Suprapubic skin (tissue), 4 donors: ENCODE measurements around the gene HAND1. TPM values are rescaled to one million over a fixed set of nuclear protein-coding genes. Genes with fewer than 3 reads are reported as not detected.

Experiments
- DNase-seq, 2 donors: peaks; one replicate each; pipeline ENCODE4 v3.0.0-alpha.2; 2019; ENCODE audit warnings: low spot score in 2 of 2
- H3K27ac ChIP-seq: fragments of 200-600 bp; sonication (generic); one replicate; pipeline ENCODE4 v1.5.1; 2019
- H3K27me3 ChIP-seq: fragments of 200-600 bp; sonication (generic); one replicate; pipeline ENCODE4 v1.5.1; 2019
- H3K36me3 ChIP-seq: fragments of 200-600 bp; sonication (generic); one replicate; pipeline ENCODE4 v1.5.1; 2019
- H3K4me1 ChIP-seq: fragments of 200-600 bp; sonication (generic); one replicate; pipeline ENCODE4 v1.5.1; 2019
- H3K4me3 ChIP-seq: fragments of 200-600 bp; sonication (generic); one replicate; pipeline ENCODE4 v1.5.1; 2019; ENCODE audit warnings: mild to moderate bottlenecking
- H3K9me3 ChIP-seq: fragments of 200-600 bp; sonication (generic); one replicate; pipeline ENCODE4 v1.5.1; 2019
- EP300 ChIP-seq: sonication (generic); formaldehyde crosslinking; IDR thresholded peaks from one replicate; pipeline ENCODE4 v1.6.1; 2017; ENCODE audit warnings: antibody characterized with exemption
- POLR2A ChIP-seq, 2 donors: fragments of 450-650 bp; IDR thresholded peaks; one replicate each; pipeline ENCODE4 v1.6.1; 2017; ENCODE audit warnings: antibody characterized with exemption in 2 of 2, mild to moderate bottlenecking in 2 of 2, moderate library complexity in 2 of 2
- POLR2AphosphoS5 ChIP-seq, 3 donors: sonication (generic); formaldehyde crosslinking; IDR thresholded peaks; one replicate each; pipeline ENCODE4 v1.6.1; 2017; ENCODE audit warnings: antibody characterized with exemption in 3 of 3
- WGBS: methylation state at CpG from one replicate; pipeline ENCODE4 v1.1.5; 2018; 5-methylcytosine and 5-hydroxymethylcytosine counted together
- total RNA-seq, 4 donors: library from RNA; depleted of rRNA; stranded (reverse); fragments of >200 nt; gene quantifications; one replicate each; pipeline ENCODE4 v1.1.0, GENCODE V29; 2016
- TF ChIP-seq, protein P1 (sequence below), 2 donors: fragments of 200-600 bp in 1 of 2; fragments of 450-650 bp in 1 of 2; sonication (generic) in 1 of 2; IDR thresholded peaks; one replicate each; pipeline ENCODE4 v1.5.1; 2016 to 2019; ENCODE audit warnings: antibody characterized with exemption in 2 of 2, mild to moderate bottlenecking in 1 of 2, moderate library complexity in 1 of 2

HAND1 gene
- total RNA-seq, 4 donors from 2014 or later = not detected

DNA sequence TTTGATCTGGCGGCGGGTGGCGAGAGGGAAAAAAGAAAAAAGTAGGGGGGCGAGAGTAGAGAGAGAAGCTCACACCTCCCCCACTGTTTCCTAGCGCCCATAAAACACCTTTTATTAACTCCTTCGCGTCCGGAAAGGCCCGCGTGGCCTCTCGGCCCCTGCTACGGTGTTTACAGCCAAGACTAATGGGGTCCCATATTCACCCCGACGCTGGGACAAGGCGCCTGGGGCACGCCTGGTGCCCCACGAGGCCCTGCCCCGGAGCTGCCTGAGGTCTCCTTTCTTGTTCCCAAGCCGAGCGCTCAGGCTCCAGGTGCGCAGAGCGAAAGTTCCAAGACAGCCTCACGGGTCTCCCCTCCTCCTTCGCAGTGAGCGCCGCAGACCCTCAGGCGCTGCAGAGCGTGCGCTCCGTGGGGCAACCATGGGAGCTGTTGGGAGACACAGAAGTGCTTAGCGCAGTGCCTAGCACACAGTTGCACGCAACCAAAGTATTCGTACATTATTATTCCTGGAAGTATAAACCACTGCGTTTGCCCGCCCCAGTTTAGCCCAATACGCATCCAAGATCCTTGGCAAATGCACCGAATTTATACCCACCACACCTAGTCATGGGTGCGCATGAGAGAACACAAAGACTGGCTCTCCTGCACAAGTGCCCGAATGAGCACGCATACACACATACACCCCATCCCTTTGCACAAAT, 4.3 kb downstream of the HAND1 start:
- no peak for DNase-seq
- H3K36me3 ChIP-seq = no peaks in the 10 kb centered on the region
- H3K27ac ChIP-seq = no peak overlapping the region
- H3K4me1 ChIP-seq = peaks cover 65% of the 10 kb centered on the region
- no peaks in the 10 kb centered on the region for H3K9me3 ChIP-seq
- no peak for TF ChIP-seq POLR2AphosphoS5 (IDR thresholded peaks at IDR 0.05)
- no peak for TF ChIP-seq EP300
- TF ChIP-seq POLR2A (IDR thresholded peaks at IDR 0.05) = no peak
- TF ChIP-seq, protein P1, sequence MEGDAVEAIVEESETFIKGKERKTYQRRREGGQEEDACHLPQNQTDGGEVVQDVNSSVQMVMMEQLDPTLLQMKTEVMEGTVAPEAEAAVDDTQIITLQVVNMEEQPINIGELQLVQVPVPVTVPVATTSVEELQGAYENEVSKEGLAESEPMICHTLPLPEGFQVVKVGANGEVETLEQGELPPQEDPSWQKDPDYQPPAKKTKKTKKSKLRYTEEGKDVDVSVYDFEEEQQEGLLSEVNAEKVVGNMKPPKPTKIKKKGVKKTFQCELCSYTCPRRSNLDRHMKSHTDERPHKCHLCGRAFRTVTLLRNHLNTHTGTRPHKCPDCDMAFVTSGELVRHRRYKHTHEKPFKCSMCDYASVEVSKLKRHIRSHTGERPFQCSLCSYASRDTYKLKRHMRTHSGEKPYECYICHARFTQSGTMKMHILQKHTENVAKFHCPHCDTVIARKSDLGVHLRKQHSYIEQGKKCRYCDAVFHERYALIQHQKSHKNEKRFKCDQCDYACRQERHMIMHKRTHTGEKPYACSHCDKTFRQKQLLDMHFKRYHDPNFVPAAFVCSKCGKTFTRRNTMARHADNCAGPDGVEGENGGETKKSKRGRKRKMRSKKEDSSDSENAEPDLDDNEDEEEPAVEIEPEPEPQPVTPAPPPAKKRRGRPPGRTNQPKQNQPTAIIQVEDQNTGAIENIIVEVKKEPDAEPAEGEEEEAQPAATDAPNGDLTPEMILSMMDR (IDR thresholded peaks at IDR 0.05) = no peak
- 21% methylated on average over 34 of the region's 40 CpGs for WGBS
- peaks cover 99% of the 10 kb centered on the region for H3K27me3 ChIP-seq
- H3K4me3 ChIP-seq = peak overlapping the region; percentile 4

DNA sequence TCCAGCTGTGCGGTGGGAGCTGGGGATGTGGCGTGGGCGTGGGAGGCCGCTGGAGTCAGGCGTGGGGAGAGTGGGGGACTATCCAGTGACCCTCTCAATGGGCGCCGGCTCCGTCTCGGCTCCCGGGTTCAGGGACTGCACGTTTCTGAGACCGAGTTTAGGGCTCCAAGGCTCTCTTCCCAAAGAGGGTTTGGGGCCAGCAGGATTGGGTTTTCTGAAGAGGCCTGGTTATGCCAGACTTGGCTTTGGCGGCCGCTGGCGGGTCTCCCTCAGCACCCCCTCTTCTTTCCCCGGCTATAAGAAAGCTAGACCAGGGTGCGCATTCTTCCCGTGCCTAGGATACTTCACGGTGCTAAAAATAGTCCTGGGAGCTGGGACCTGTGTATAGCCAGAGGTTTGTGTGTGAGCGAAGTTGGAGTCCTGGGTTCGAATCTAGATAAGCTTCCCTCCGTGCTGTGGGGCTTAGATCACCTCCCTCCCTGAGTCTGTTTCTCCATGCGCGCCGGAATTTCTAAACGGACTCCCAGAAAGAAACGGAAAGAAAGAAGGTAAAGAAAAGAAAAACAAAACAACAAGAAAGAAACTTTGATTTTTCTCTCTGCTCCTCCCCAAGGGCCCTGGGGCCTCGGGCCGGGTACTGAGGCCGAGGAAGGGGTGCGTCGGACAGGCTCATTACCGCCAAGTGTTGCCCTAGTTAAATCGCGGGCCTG, 5.0 kb downstream of the HAND1 start:
- Histone ChIP-seq H3K4me3 (peak overlapping the region; percentile 4), H3K36me3 (no peaks in the 10 kb centered on the region), H3K27ac (no peak overlapping the region), H3K4me1 (peaks cover 58% of the 10 kb centered on the region), H3K27me3 (peaks cover 93% of the 10 kb centered on the region), H3K9me3 (no peaks in the 10 kb centered on the region)
- 48% methylated on average over 35 of the region's 35 CpGs for WGBS
- no peak for DNase-seq
- TF ChIP-seq EP300 = no peak
- TF ChIP-seq, protein P1 (IDR thresholded peaks at IDR 0.05) = no peak
- no peak for TF ChIP-seq POLR2AphosphoS5 (IDR thresholded peaks at IDR 0.05)
- no peak for TF ChIP-seq POLR2A (IDR thresholded peaks at IDR 0.05)

DNA sequence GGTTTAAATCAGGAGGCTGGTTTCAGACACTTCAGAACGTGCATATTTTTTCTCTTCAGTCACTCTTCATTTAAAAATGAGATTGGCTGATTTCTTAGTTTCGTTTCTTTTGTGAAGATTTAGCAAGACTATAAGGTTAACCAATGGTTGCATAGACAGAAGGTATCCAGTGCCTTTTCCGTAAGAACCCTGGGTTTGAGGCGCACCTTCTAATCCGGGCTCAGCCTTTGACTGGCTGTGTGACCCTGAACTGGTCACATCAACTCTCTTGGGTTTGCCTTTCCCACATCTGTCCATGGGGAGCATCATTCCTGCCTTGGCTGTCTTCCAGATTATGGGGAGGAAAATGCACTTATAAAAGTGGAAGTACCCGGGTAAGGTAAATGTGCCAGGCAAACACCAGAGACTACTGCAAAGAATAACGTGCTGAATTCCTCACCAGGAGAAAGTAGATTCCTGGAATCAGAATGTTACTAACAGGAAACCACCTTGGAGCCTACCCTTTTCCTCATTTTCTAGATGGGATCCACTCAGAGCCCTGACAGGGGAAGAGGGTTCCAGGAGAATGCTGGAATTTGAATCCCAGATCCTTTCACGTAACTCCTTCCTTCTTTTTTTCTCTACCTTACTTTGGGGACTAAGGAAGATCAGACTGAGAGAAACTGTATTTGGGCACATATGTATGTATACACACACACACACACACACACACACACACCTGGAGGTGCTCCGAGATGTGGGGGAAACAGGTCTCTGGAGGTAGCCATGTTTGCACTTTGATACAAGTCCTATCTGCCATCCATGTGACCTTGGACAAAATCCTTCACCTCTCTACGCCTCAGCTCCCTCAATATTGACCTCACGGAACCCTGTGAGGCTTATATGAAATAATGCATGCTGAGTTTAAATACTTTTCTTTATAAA, 6.8 kb downstream of the HAND1 start:
- WGBS = 40% methylated on average over 11 of the region's 11 CpGs
- Histone ChIP-seq H3K36me3 (no peaks in the 10 kb centered on the region), H3K4me3 (no peak overlapping the region)

DNA sequence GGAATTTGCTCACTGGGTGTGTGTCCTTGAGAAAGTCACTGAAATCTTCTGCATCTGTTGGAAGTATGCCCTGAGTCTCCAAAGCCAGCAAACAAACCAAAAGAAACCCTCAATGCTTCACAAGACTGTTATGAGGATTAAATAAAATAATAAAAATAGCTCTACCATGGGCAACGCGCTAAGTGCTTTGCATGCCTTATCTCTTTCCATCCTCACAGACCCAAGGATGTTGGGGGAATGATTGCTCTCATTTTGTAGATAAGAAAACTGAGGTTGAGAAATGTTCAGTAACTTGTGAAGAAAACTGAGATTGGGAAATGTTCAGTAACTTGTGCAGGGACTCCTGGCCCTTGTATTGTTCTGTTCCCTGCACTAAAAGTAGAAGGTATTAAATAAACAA, 7.9 kb downstream of the HAND1 start:
- no peak for DNase-seq
- peaks cover 29% of the 10 kb centered on the region for H3K4me1 ChIP-seq
- 89% methylated on average over 2 of the region's 2 CpGs for WGBS
- no peak for TF ChIP-seq POLR2A (IDR thresholded peaks at IDR 0.05)
- no peak for TF ChIP-seq POLR2AphosphoS5 (IDR thresholded peaks at IDR 0.05)
- TF ChIP-seq, protein P1 (IDR thresholded peaks at IDR 0.05) = no peak
- TF ChIP-seq EP300 = no peak
- no peak overlapping the region for H3K4me3 ChIP-seq
- no peaks in the 10 kb centered on the region for H3K9me3 ChIP-seq
- peaks cover 64% of the 10 kb centered on the region for H3K27me3 ChIP-seq
- H3K27ac ChIP-seq = no peak overlapping the region
- no peaks in the 10 kb centered on the region for H3K36me3 ChIP-seq

More for the DNA sequence above, 6.8 kb downstream of the HAND1 start:
- TF ChIP-seq, protein P1 (IDR thresholded peaks at IDR 0.05) = no peak
- no peak for TF ChIP-seq POLR2AphosphoS5 (IDR thresholded peaks at IDR 0.05)
- no peak for TF ChIP-seq EP300
- TF ChIP-seq POLR2A (IDR thresholded peaks at IDR 0.05) = no peak
- H3K4me1 ChIP-seq = peaks cover 40% of the 10 kb centered on the region
- H3K9me3 ChIP-seq = no peaks in the 10 kb centered on the region
- peaks cover 75% of the 10 kb centered on the region for H3K27me3 ChIP-seq
- H3K27ac ChIP-seq = no peak overlapping the region
- DNase-seq = no peak
